Activated CD8-positive, alpha-beta T cell treated with anti-CD3 and anti-CD28 coated beads for 36 hours (primary cell): Measurements from ENCODE around the gene TMSB4X. TPM values are rescaled to one million over a fixed set of nuclear protein-coding genes. Genes with fewer than 3 reads are reported as not detected.
A peak's percentile ranks its signal among the peaks of the same experiment; 100 is the strongest.
"Not testable (repeated sequence)": the region's sequence is repeated elsewhere in the genome, so short reads cannot be mapped to it uniquely, and the experiment has no call there.

Experiments used
- ATAC-seq: fragments of 200-7000 bp; cut with Tn5 transposase; one replicate; pipeline ENCODE4 v1.10.0; 2021; ENCODE audit warnings: mild to moderate bottlenecking, moderate library complexity
- CTCF ChIA-PET: fragments of 350-600 bp; sonication (Branson Sonifier 250); formaldehyde crosslinking; loops from one replicate; lab custom pipeline; 2021; ENCODE audit warnings: antibody characterized with exemption; lab: Charles Lee
- POLR2A ChIA-PET: fragments of 350-600 bp; sonication (Branson Sonifier 250); formaldehyde crosslinking; loops from one replicate; lab custom pipeline; 2021; ENCODE audit warnings: antibody characterized with exemption; lab: Charles Lee
- DNase-seq: peaks from one replicate; pipeline ENCODE4 v3.0.0-alpha.2; 2020
- H3K27ac Mint-ChIP-seq: one replicate; pipeline ENCODE4 v1.8.0; 2021; ENCODE audit warnings: mild to moderate bottlenecking, mixed read lengths
- H3K27me3 Mint-ChIP-seq: one replicate; pipeline ENCODE4 v1.8.0; 2021; ENCODE audit warnings: mixed read lengths
- H3K36me3 Mint-ChIP-seq: one replicate; pipeline ENCODE4 v1.8.0; 2021; ENCODE audit warnings: low read depth, mixed read lengths
- H3K4me1 Mint-ChIP-seq: one replicate; pipeline ENCODE4 v1.8.0; 2021; ENCODE audit warnings: low read depth, mixed read lengths
- H3K4me3 Mint-ChIP-seq: one replicate; pipeline ENCODE4 v1.8.0; 2021; ENCODE audit warnings: mild to moderate bottlenecking, moderate library complexity, mixed read lengths
- H3K9me3 Mint-ChIP-seq: one replicate; pipeline ENCODE4 v1.8.0; 2021; ENCODE audit warnings: mixed read lengths
- CTCF ChIP-seq: fragments of 200-600 bp; IDR thresholded peaks from one replicate; pipeline ENCODE4 v1.8.0; 2022; ENCODE audit warnings: antibody characterized with exemption, mild to moderate bottlenecking
- intact Hi-C: fragments of 100-400 bp; cut with micrococcal nuclease; formaldehyde crosslinking; loops from one replicate; pipeline ENCODE4 v1.10.0; 2022
- total RNA-seq, 2 experiments: library from RNA; stranded (reverse); gene quantifications; one replicate each; pipeline ENCODE4 v1.2.3, GENCODE V29; 2021

The TMSB4X gene
- total RNA-seq, 2 experiments from 2014 or later = 5,169 to 5,393 TPM

- peak overlapping the region; percentile 54 for H3K4me3 Mint-ChIP-seq
- TF ChIP-seq CTCF = no peak
- POLR2A ChIA-PET = interaction anchor here (0.6 to 1.7 kb wide), 7 partner anchors 9 to 79 kb away, joined by 3 to 7 read pairs (median 4); partner anchors contain the start of gene TMSB4X
- no peaks in the 10 kb centered on the region for H3K27me3 Mint-ChIP-seq
- DNase-seq (no peak), ATAC-seq (peak; percentile 83)
- peaks cover 66% of the 10 kb centered on the region for H3K4me1 Mint-ChIP-seq
- CTCF ChIA-PET = interaction anchor here (1.4 kb wide), 1 partner anchor 67 kb away, joined by 5 read pairs; no protein-coding TSS in a partner anchor
- no peaks in the 10 kb centered on the region for H3K9me3 Mint-ChIP-seq
- H3K36me3 Mint-ChIP-seq = no peaks in the 10 kb centered on the region
- intact Hi-C loops = no loop called here
- peak overlapping the region; percentile 80 for H3K27ac Mint-ChIP-seq
Observed at GRCh38 chrX:13013363-13014110, 38.6 kb downstream of the TMSB4X start.

GRCh38 chrX:13014111-13015096 lies 39.5 kb downstream of the TMSB4X start:
- TF ChIP-seq CTCF = no peak
- ChIA-PET CTCF (interaction anchor here (1.4 kb wide), 1 partner anchor 68 kb away, joined by 5 read pairs; no protein-coding TSS in a partner anchor), POLR2A (interaction anchor here (0.6 to 1.7 kb wide), 6 partner anchors 9 to 78 kb away, joined by 3 to 7 read pairs (median 5); partner anchors contain the start of gene TMSB4X)
- Mint-ChIP-seq H3K36me3 (no peaks in the 10 kb centered on the region), H3K27ac (peak overlapping the region; percentile 80), H3K9me3 (no peaks in the 10 kb centered on the region), H3K27me3 (no peaks in the 10 kb centered on the region), H3K4me3 (peak overlapping the region; percentile 54), H3K4me1 (peaks cover 62% of the 10 kb centered on the region)
- intact Hi-C loops = no loop called here
- DNase-seq (no peak), ATAC-seq (peak; percentile 67)

GRCh38 chrX:13015536-13016236 lies 40.8 kb downstream of the TMSB4X start:
- POLR2A ChIA-PET = no interaction called here
- no peak for DNase-seq
- Mint-ChIP-seq H3K27ac (no peak overlapping the region), H3K4me1 (peaks cover 56% of the 10 kb centered on the region), H3K36me3 (no peaks in the 10 kb centered on the region), H3K4me3 (no peak overlapping the region), H3K9me3 (no peaks in the 10 kb centered on the region), H3K27me3 (no peaks in the 10 kb centered on the region)
- CTCF ChIA-PET = no interaction called here
- ATAC-seq = no peak
- TF ChIP-seq CTCF = no peak
- intact Hi-C loops = no loop called here

- H3K9me3 Mint-ChIP-seq, intact Hi-C loops, H3K27me3 Mint-ChIP-seq, ATAC-seq, POLR2A ChIA-PET, H3K27ac Mint-ChIP-seq, CTCF ChIA-PET, H3K36me3 Mint-ChIP-seq, DNase-seq, H3K4me3 Mint-ChIP-seq: not testable (repeated sequence)
- peaks cover 53% of the 10 kb centered on the region for H3K4me1 Mint-ChIP-seq
Observed at GRCh38 chrX:13016731-13017130, 41.8 kb downstream of the TMSB4X start.

- Mint-ChIP-seq H3K4me3 (no peak overlapping the region), H3K36me3 (no peaks in the 10 kb centered on the region), H3K9me3 (no peaks in the 10 kb centered on the region), H3K4me1 (peaks cover 51% of the 10 kb centered on the region), H3K27me3 (no peaks in the 10 kb centered on the region), H3K27ac (peak overlapping the region; percentile 52)
- ChIA-PET CTCF (interaction anchor here (0.8 kb wide), 1 partner anchor 76 kb away, joined by 3 read pairs; no protein-coding TSS in a partner anchor), POLR2A (interaction anchor here (0.7 to 0.8 kb wide), 2 partner anchors 9 to 48 kb away, joined by 3 read pairs; no protein-coding TSS in a partner anchor)
- intact Hi-C loops = no loop called here
- DNase-seq (no peak), ATAC-seq (no peak)
- no peak for TF ChIP-seq CTCF
Observed at GRCh38 chrX:13022926-13023325, 48.0 kb downstream of the TMSB4X start.
